Panc1 (cell line): ENCODE measurements around the gene ZNF829.

Experiments used
- POLR2AphosphoS5 ChIP-seq: IDR thresholded peaks from 2 replicates; pipeline ENCODE4 v1.6.1; 2012; ENCODE audit warnings: mild to moderate bottlenecking, low read depth, low read length, moderate library complexity
- SIN3A ChIP-seq: IDR thresholded peaks from 2 replicates; pipeline ENCODE4 v1.6.1; 2012; ENCODE audit warnings: low read depth, mild to moderate bottlenecking, low read length, moderate library complexity, borderline replicate concordance; ENCODE audit not compliant: insufficient read depth
- TF ChIP-seq, protein P1 (sequence below), 2 experiments: IDR thresholded peaks; 2 replicates each; pipeline ENCODE4 v1.6.1; 2011 to 2012; ENCODE audit warnings: low read depth in 2 of 2, control low read depth in 1 of 2, low read length in 1 of 2, mild to moderate bottlenecking in 1 of 2, moderate library complexity in 1 of 2; ENCODE audit not compliant: insufficient read depth in 1 of 2
- TF ChIP-seq, protein P2 (sequence below): fragments of 450-650 bp; IDR thresholded peaks from 2 replicates; pipeline ENCODE4 v1.5.1; 2017; ENCODE audit warnings: mild to moderate bottlenecking

DNA sequence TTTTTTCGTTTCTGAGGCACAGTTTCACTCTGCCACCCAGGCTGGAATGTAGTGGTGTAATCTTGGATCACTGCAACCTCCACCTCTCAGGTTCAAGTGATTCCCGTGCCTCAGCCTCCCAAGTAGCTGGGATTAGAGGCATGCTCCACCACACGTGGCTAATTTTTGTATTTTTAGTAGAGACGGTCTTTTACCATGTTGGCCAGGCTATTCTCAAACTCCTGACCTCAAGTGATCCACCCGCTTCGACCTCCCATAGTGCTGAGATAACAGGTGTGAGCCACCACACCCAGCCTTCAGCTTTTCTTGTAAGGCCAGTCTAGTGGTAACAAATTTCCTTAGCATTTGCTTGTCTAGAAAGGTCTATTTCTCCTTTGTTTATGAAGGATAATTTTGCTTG lies 46.3 kb upstream of the ZNF829 start:
- TF ChIP-seq SIN3A (no peak), POLR2AphosphoS5 (no peak)
- TF ChIP-seq, protein P1, sequence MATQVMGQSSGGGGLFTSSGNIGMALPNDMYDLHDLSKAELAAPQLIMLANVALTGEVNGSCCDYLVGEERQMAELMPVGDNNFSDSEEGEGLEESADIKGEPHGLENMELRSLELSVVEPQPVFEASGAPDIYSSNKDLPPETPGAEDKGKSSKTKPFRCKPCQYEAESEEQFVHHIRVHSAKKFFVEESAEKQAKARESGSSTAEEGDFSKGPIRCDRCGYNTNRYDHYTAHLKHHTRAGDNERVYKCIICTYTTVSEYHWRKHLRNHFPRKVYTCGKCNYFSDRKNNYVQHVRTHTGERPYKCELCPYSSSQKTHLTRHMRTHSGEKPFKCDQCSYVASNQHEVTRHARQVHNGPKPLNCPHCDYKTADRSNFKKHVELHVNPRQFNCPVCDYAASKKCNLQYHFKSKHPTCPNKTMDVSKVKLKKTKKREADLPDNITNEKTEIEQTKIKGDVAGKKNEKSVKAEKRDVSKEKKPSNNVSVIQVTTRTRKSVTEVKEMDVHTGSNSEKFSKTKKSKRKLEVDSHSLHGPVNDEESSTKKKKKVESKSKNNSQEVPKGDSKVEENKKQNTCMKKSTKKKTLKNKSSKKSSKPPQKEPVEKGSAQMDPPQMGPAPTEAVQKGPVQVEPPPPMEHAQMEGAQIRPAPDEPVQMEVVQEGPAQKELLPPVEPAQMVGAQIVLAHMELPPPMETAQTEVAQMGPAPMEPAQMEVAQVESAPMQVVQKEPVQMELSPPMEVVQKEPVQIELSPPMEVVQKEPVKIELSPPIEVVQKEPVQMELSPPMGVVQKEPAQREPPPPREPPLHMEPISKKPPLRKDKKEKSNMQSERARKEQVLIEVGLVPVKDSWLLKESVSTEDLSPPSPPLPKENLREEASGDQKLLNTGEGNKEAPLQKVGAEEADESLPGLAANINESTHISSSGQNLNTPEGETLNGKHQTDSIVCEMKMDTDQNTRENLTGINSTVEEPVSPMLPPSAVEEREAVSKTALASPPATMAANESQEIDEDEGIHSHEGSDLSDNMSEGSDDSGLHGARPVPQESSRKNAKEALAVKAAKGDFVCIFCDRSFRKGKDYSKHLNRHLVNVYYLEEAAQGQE (IDR thresholded peaks at IDR 0.05; ENCODE audit: insufficient read depth in 1 of 2, low read depth in 2 of 2, low read length in 1 of 2) = no peak
- TF ChIP-seq, protein P2, sequence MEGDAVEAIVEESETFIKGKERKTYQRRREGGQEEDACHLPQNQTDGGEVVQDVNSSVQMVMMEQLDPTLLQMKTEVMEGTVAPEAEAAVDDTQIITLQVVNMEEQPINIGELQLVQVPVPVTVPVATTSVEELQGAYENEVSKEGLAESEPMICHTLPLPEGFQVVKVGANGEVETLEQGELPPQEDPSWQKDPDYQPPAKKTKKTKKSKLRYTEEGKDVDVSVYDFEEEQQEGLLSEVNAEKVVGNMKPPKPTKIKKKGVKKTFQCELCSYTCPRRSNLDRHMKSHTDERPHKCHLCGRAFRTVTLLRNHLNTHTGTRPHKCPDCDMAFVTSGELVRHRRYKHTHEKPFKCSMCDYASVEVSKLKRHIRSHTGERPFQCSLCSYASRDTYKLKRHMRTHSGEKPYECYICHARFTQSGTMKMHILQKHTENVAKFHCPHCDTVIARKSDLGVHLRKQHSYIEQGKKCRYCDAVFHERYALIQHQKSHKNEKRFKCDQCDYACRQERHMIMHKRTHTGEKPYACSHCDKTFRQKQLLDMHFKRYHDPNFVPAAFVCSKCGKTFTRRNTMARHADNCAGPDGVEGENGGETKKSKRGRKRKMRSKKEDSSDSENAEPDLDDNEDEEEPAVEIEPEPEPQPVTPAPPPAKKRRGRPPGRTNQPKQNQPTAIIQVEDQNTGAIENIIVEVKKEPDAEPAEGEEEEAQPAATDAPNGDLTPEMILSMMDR = no peak
